ENCODE measurements around the gene MRPL50.

DNA sequence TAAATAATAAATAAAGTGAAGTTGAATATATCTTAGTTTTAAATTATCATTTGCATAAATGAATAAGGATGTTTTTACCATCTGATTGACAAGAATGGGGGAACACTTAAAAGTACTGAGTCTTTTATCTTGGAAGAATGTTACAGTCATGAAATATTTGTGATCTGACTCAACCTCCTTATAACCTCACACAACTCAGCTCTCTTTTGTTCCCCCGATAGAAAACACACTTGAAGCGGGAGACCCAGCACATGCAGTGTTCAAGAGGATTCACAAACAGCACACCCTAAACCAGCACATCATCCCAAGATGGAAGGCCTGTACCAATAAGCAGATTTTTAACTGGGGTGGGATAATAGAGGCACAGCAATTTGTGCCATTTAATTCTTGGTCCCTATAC, 29.1 kb downstream of the MRPL50 start:
- TF ChIP-seq SPI1 (IDR thresholded peaks at IDR 0.05; ENCODE audit: borderline replicate concordance, low read depth) (no peak), CTCF (IDR thresholded peaks at IDR 0.05; ENCODE audit: insufficient read depth, low read length) (no peak), REST (IDR thresholded peaks at IDR 0.05; ENCODE audit: insufficient replicate concordance, low read depth) (no peak), POLR2AphosphoS5 (IDR thresholded peaks at IDR 0.05; ENCODE audit: low read depth) (no peak), GABPA (IDR thresholded peaks at IDR 0.05; ENCODE audit: low read depth) (no peak)
